Trophoblast cell (in vitro differentiated cells and primary cell): ENCODE results near the gene IQSEC3.

Experiments
- DNase-seq, 2 donors: peaks; one replicate each; pipeline ENCODE4 v3.0.0-alpha.2; 2016
- H2AFZ ChIP-seq: 2 replicates; pipeline ENCODE4 v1.6.1; 2013; ENCODE audit warnings: low read length, moderate library complexity, mild to moderate bottlenecking; ENCODE audit not compliant: insufficient read depth, poor library complexity
- H2AK5ac ChIP-seq: 2 replicates; pipeline ENCODE4 v1.6.1; 2013; ENCODE audit warnings: mild to moderate bottlenecking, low read length
- H2BK120ac ChIP-seq: 2 replicates; pipeline ENCODE4 v1.6.1; 2013; ENCODE audit warnings: low read length, mild to moderate bottlenecking, moderate library complexity; ENCODE audit not compliant: insufficient read depth, poor library complexity
- H2BK12ac ChIP-seq: 2 replicates; pipeline ENCODE4 v1.6.1; 2013; ENCODE audit warnings: mild to moderate bottlenecking, low read length, moderate library complexity
- H2BK5ac ChIP-seq: 2 replicates; pipeline ENCODE4 v1.6.1; 2013; ENCODE audit warnings: low read length, low read depth, moderate library complexity, mild to moderate bottlenecking; ENCODE audit not compliant: poor library complexity
- H3K14ac ChIP-seq: 2 replicates; pipeline ENCODE4 v1.6.1; 2013; ENCODE audit warnings: mild to moderate bottlenecking, low read length
- H3K18ac ChIP-seq: 2 replicates; pipeline ENCODE4 v1.6.1; 2013; ENCODE audit warnings: mild to moderate bottlenecking, low read length
- H3K23ac ChIP-seq: 2 replicates; pipeline ENCODE4 v1.6.1; 2013; ENCODE audit warnings: low read length
- H3K27ac ChIP-seq: 2 replicates; pipeline ENCODE4 v1.5.1; 2013; ENCODE audit warnings: low read depth, mild to moderate bottlenecking, inconsistent platforms, low read length, moderate library complexity
- H3K27me3 ChIP-seq: 2 replicates; pipeline ENCODE4 v1.6.1; 2013; ENCODE audit warnings: inconsistent platforms, mild to moderate bottlenecking, low read length, moderate library complexity; ENCODE audit not compliant: insufficient read depth
- H3K36me3 ChIP-seq, 2 experiments: 1 replicate in 1 of 2; 2 replicates in 1 of 2; pipeline ENCODE4 v1.6.1; 2013; ENCODE audit warnings: low read length in 2 of 2, mild to moderate bottlenecking in 2 of 2, moderate library complexity in 1 of 2; ENCODE audit not compliant: insufficient read depth in 2 of 2, control insufficient read depth in 1 of 2
- H3K4ac ChIP-seq: 2 replicates; pipeline ENCODE4 v1.6.1; 2013; ENCODE audit warnings: low read depth, mild to moderate bottlenecking, low read length, moderate library complexity
- H3K4me1 ChIP-seq, 2 experiments: 1 replicate in 1 of 2; 2 replicates in 1 of 2; pipeline ENCODE4 v1.6.1; 2013; ENCODE audit warnings: low read length in 2 of 2, mild to moderate bottlenecking in 2 of 2, moderate library complexity in 1 of 2; ENCODE audit not compliant: insufficient read depth in 2 of 2, control insufficient read depth in 1 of 2
- H3K4me2 ChIP-seq: 2 replicates; pipeline ENCODE4 v1.6.1; 2013; ENCODE audit warnings: inconsistent platforms, mild to moderate bottlenecking, low read length, moderate library complexity
- H3K4me3 ChIP-seq: 2 replicates; pipeline ENCODE4 v1.5.1; 2013; ENCODE audit warnings: mild to moderate bottlenecking, low read depth, low read length, inconsistent platforms
- H3K79me1 ChIP-seq: one replicate; pipeline ENCODE4 v1.6.1; 2013; ENCODE audit warnings: low read length
- H3K79me2 ChIP-seq: 2 replicates; pipeline ENCODE4 v1.6.1; 2013; ENCODE audit warnings: low read length, mild to moderate bottlenecking; ENCODE audit not compliant: control insufficient read depth, insufficient read depth, poor library complexity
- H3K9ac ChIP-seq: 2 replicates; pipeline ENCODE4 v1.6.1; 2013; ENCODE audit warnings: mild to moderate bottlenecking, low read length
- H3K9me3 ChIP-seq: 2 replicates; pipeline ENCODE4 v1.6.1; 2013; ENCODE audit warnings: low read depth, mild to moderate bottlenecking, control low read depth, inconsistent platforms, low read length; ENCODE audit not compliant: insufficient read depth
- H4K12ac ChIP-seq: 2 replicates; pipeline ENCODE4 v1.6.1; 2013; ENCODE audit warnings: low read depth, mild to moderate bottlenecking, low read length, moderate library complexity
- H4K8ac ChIP-seq: 2 replicates; pipeline ENCODE4 v1.6.1; 2013; ENCODE audit warnings: low read depth, mild to moderate bottlenecking, low read length, moderate library complexity
- H4K91ac ChIP-seq: one replicate; pipeline ENCODE4 v1.6.1; 2013; ENCODE audit warnings: low read depth, mild to moderate bottlenecking, low read length, moderate library complexity
- WGBS: extraction: QIAGEN DNeasy Blood & Tissue Kit; methylation state at CpG from one replicate; pipeline ENCODE4 v1.1.7; 2013; ENCODE audit warnings: missing lambda C conversion rate; ENCODE audit not compliant: insufficient read length, insufficient coverage; ENCODE audit errors: extremely low coverage; 5-methylcytosine and 5-hydroxymethylcytosine counted together

The IQSEC3 gene

GRCh38 chr12:218728-219590, 152.4 kb downstream of the IQSEC3 start:
- H3K36me3 ChIP-seq, result no peaks in the 10 kb centered on the region
- H4K12ac ChIP-seq, result no peak overlapping the region
- no peaks in the 10 kb centered on the region for H3K27me3 ChIP-seq
- no peaks in the 10 kb centered on the region for H3K4me1 ChIP-seq
- no peak overlapping the region for H2AK5ac ChIP-seq
- H2BK120ac ChIP-seq, result no peak overlapping the region
- no peak for DNase-seq
- H3K4me2 ChIP-seq, result no peak overlapping the region
- H3K79me2 ChIP-seq, result no peaks in the 10 kb centered on the region
- no peak overlapping the region for H4K8ac ChIP-seq
- H3K79me1 ChIP-seq, result no peaks in the 10 kb centered on the region
- H3K23ac ChIP-seq, result no peak overlapping the region
- no peak overlapping the region for H3K4ac ChIP-seq
- H3K27ac ChIP-seq, result no peak overlapping the region
- no CpG with 5 or more reads among the region's 30 CpGs for WGBS
- H3K9me3 ChIP-seq, result no peaks in the 10 kb centered on the region
- no peak overlapping the region for H2BK12ac ChIP-seq
- H2AFZ ChIP-seq, result no peak overlapping the region
- no peak overlapping the region for H3K18ac ChIP-seq
- no peak overlapping the region for H2BK5ac ChIP-seq
- H3K9ac ChIP-seq, result no peak overlapping the region
- no peak overlapping the region for H3K14ac ChIP-seq
- H3K4me3 ChIP-seq, result no peak overlapping the region
- no peak overlapping the region for H4K91ac ChIP-seq

- H3K27me3 ChIP-seq, result no peaks in the 10 kb centered on the region
- no peak overlapping the region for H3K14ac ChIP-seq
- no CpG with 5 or more reads among the region's 17 CpGs for WGBS
- no peak overlapping the region for H3K4ac ChIP-seq
- H3K36me3 ChIP-seq, result no peaks in the 10 kb centered on the region
- H3K18ac ChIP-seq, result no peak overlapping the region
- no peaks in the 10 kb centered on the region for H3K9me3 ChIP-seq
- H3K23ac ChIP-seq, result no peak overlapping the region
- peak; percentile 14 to 33 for DNase-seq
- H2AK5ac ChIP-seq, result no peak overlapping the region
- no peak overlapping the region for H2AFZ ChIP-seq
- no peak overlapping the region for H4K8ac ChIP-seq
- H3K79me2 ChIP-seq, result no peaks in the 10 kb centered on the region
- no peak overlapping the region for H2BK12ac ChIP-seq
- no peak overlapping the region for H4K91ac ChIP-seq
- no peak overlapping the region for H3K9ac ChIP-seq
- no peak overlapping the region for H2BK120ac ChIP-seq
- no peaks in the 10 kb centered on the region for H3K79me1 ChIP-seq
- no peak overlapping the region for H3K4me2 ChIP-seq
- no peak overlapping the region for H3K4me3 ChIP-seq
- no peak overlapping the region for H4K12ac ChIP-seq
- H3K27ac ChIP-seq, result no peak overlapping the region
- no peaks in the 10 kb centered on the region for H3K4me1 ChIP-seq
- no peak overlapping the region for H2BK5ac ChIP-seq
Measured at GRCh38 chr12:219891-220352, 153.4 kb downstream of the IQSEC3 start.

GRCh38 chr12:220491-220890, 153.9 kb downstream of the IQSEC3 start:
- Histone ChIP-seq H4K12ac (no peak overlapping the region), H3K79me2 (no peaks in the 10 kb centered on the region), H3K9ac (no peak overlapping the region), H2BK120ac (no peak overlapping the region), H3K79me1 (no peaks in the 10 kb centered on the region), H3K4me3 (no peak overlapping the region), H2AFZ (no peak overlapping the region), H3K9me3 (no peaks in the 10 kb centered on the region), H3K4ac (no peak overlapping the region), H2BK5ac (no peak overlapping the region), H3K14ac (no peak overlapping the region), H3K4me1 (no peaks in the 10 kb centered on the region), H4K91ac (no peak overlapping the region), H3K4me2 (no peak overlapping the region), H3K27ac (no peak overlapping the region), H2BK12ac (no peak overlapping the region), H3K36me3 (no peaks in the 10 kb centered on the region), H3K23ac (no peak overlapping the region), H3K27me3 (no peaks in the 10 kb centered on the region), H2AK5ac (no peak overlapping the region), H4K8ac (no peak overlapping the region), H3K18ac (no peak overlapping the region)
- WGBS, result no CpG with 5 or more reads among the region's 6 CpGs
- DNase-seq, result no peak

GRCh38 chr12:220946-221550, 154.5 kb downstream of the IQSEC3 start:
- no peak overlapping the region for H3K14ac ChIP-seq
- no peak overlapping the region for H4K91ac ChIP-seq
- H3K4ac ChIP-seq, result no peak overlapping the region
- no peak overlapping the region for H3K4me3 ChIP-seq
- H3K9me3 ChIP-seq, result no peaks in the 10 kb centered on the region
- no peaks in the 10 kb centered on the region for H3K79me1 ChIP-seq
- H3K4me1 ChIP-seq, result no peaks in the 10 kb centered on the region
- H3K79me2 ChIP-seq, result no peaks in the 10 kb centered on the region
- no peak overlapping the region for H3K4me2 ChIP-seq
- no peak overlapping the region for H2BK120ac ChIP-seq
- no peak overlapping the region for H2AFZ ChIP-seq
- no peak overlapping the region for H2BK12ac ChIP-seq
- H4K12ac ChIP-seq, result no peak overlapping the region
- no peak overlapping the region for H3K9ac ChIP-seq
- no CpG with 5 or more reads among the region's 19 CpGs for WGBS
- no peak overlapping the region for H3K18ac ChIP-seq
- H3K36me3 ChIP-seq, result no peaks in the 10 kb centered on the region
- no peak overlapping the region for H2BK5ac ChIP-seq
- no peak overlapping the region for H3K23ac ChIP-seq
- H3K27me3 ChIP-seq, result no peaks in the 10 kb centered on the region
- no peak overlapping the region for H2AK5ac ChIP-seq
- H4K8ac ChIP-seq, result no peak overlapping the region
- no peak for DNase-seq
- no peak overlapping the region for H3K27ac ChIP-seq
